IMR-90 (cell line): ENCODE data around the gene PSMC5. TPM values are rescaled to one million over a fixed set of nuclear protein-coding genes. Genes with fewer than 3 reads are reported as not detected.

ENCODE experiments used
- ATAC-seq: fragments of 200-7000 bp; cut with Tn5 transposase; 2 replicates; pipeline ENCODE4 v1.9.1; 2020; ENCODE audit warnings: low read depth, mild to moderate bottlenecking, moderate library complexity
- BruUV-seq: library from RNA; stranded (reverse); fragments of 400-500 nt; replicated peaks from 2 replicates; lab custom pipeline; 2021; lab: Mats Ljungman, UMichigan
- CTCF ChIA-PET: fragments of 300-600 bp; formaldehyde crosslinking; extraction: SDS; loops from one replicate; lab custom pipeline; 2021; ENCODE audit warnings: antibody characterized with exemption; lab: Yijun Ruan, JAX
- POLR2A ChIA-PET: fragments of 300-600 bp; sonication (Branson Sonifier 250); formaldehyde crosslinking; loops from one replicate; lab custom pipeline; 2022; ENCODE audit warnings: antibody characterized with exemption; ENCODE audit not compliant: unreplicated experiment; lab: Charles Lee
- DNase-seq: peaks from one replicate; pipeline ENCODE4 v3.0.0; 2013
- H2AFZ ChIP-seq: replicated peaks from 2 replicates; pipeline ENCODE3; 2013; ENCODE audit warnings: low read length, mild to moderate bottlenecking; ENCODE audit not compliant: poor library complexity
- H2AK5ac ChIP-seq: 2 replicates; pipeline ENCODE4 v1.6.1; 2013; ENCODE audit warnings: low read depth, low read length, inconsistent platforms
- H2AK9ac ChIP-seq: replicated peaks from 2 replicates; pipeline ENCODE3; 2013; ENCODE audit warnings: mild to moderate bottlenecking, low read depth, low read length, moderate library complexity; ENCODE audit not compliant: poor library complexity
- H2BK120ac ChIP-seq: 2 replicates; pipeline ENCODE4 v1.6.1; 2013; ENCODE audit warnings: low read depth, low read length, inconsistent platforms
- H2BK15ac ChIP-seq: 3 replicates; pipeline ENCODE4 v1.6.1; 2013; ENCODE audit warnings: low read depth, low read length, inconsistent platforms
- H2BK20ac ChIP-seq: 2 replicates; pipeline ENCODE4 v1.6.1; 2013; ENCODE audit warnings: low read depth, mild to moderate bottlenecking, inconsistent platforms, low read length, moderate library complexity
- H2BK5ac ChIP-seq: 2 replicates; pipeline ENCODE4 v1.6.1; 2013; ENCODE audit warnings: mild to moderate bottlenecking, low read depth, low read length, inconsistent platforms; ENCODE audit not compliant: poor library complexity, severe bottlenecking
- H3K14ac ChIP-seq: replicated peaks from 2 replicates; pipeline ENCODE4 v1.6.1; 2013; ENCODE audit warnings: low read depth, low read length, inconsistent platforms
- H3K18ac ChIP-seq: 2 replicates; pipeline ENCODE4 v1.6.1; 2013; ENCODE audit warnings: low read depth, low read length, control low read depth
- H3K23ac ChIP-seq: 2 replicates; pipeline ENCODE4 v1.6.1; 2013; ENCODE audit warnings: low read depth, low read length, inconsistent platforms
- H3K27ac ChIP-seq: 2 replicates; pipeline ENCODE4 v1.5.1; 2013; ENCODE audit warnings: mild to moderate bottlenecking, control low read depth, low read length; ENCODE audit not compliant: insufficient read depth
- H3K27me3 ChIP-seq: 2 replicates; pipeline ENCODE4 v1.6.1; 2013; ENCODE audit warnings: low read length; ENCODE audit not compliant: control insufficient read depth, insufficient read depth
- H3K36me3 ChIP-seq: 2 replicates; pipeline ENCODE4 v1.6.1; 2013; ENCODE audit warnings: low read length, mixed read lengths; ENCODE audit not compliant: control insufficient read depth, insufficient read depth
- H3K4ac ChIP-seq: 2 replicates; pipeline ENCODE4 v1.6.1; 2013; ENCODE audit warnings: low read depth, low read length, inconsistent platforms
- H3K4me1 ChIP-seq: 2 replicates; pipeline ENCODE4 v1.6.1; 2013; ENCODE audit warnings: low read length, mixed read lengths; ENCODE audit not compliant: control insufficient read depth, insufficient read depth
- H3K4me2 ChIP-seq: 2 replicates; pipeline ENCODE4 v1.6.1; 2013; ENCODE audit warnings: low read depth, mild to moderate bottlenecking, control low read depth, low read length, moderate library complexity
- H3K4me3 ChIP-seq: 2 replicates; pipeline ENCODE4 v1.5.1; 2013; ENCODE audit warnings: low read depth, mild to moderate bottlenecking, control low read depth, low read length, moderate library complexity; ENCODE audit not compliant: insufficient read depth
- H3K56ac ChIP-seq: 2 replicates; pipeline ENCODE4 v1.6.1; 2013; ENCODE audit warnings: low read length, inconsistent platforms; ENCODE audit not compliant: insufficient read depth; ENCODE audit errors: extremely low read depth
- H3K79me1 ChIP-seq, 2 experiments: 2 replicates each; pipeline ENCODE4 v1.6.1; 2013; ENCODE audit warnings: low read length in 2 of 2, inconsistent platforms in 1 of 2, low read depth in 1 of 2
- H3K9ac ChIP-seq: 2 replicates; pipeline ENCODE4 v1.6.1; 2013; ENCODE audit warnings: low read depth, low read length, control low read depth
- H3K9me1 ChIP-seq: 2 replicates; pipeline ENCODE4 v1.6.1; 2013; ENCODE audit warnings: low read length, inconsistent platforms; ENCODE audit not compliant: insufficient read depth
- H3K9me3 ChIP-seq: 2 replicates; pipeline ENCODE4 v1.6.1; 2013; ENCODE audit warnings: low read length; ENCODE audit not compliant: control insufficient read depth, insufficient read depth
- H4K20me1 ChIP-seq: 2 replicates; pipeline ENCODE4 v1.6.1; 2013; ENCODE audit warnings: low read length, inconsistent platforms; ENCODE audit not compliant: insufficient read depth
- H4K5ac ChIP-seq: 2 replicates; pipeline ENCODE4 v1.6.1; 2013; ENCODE audit warnings: mild to moderate bottlenecking, low read depth, low read length, control low read depth
- H4K8ac ChIP-seq, 2 experiments: 2 replicates each; pipeline ENCODE4 v1.6.1; 2013; ENCODE audit warnings: low read depth in 2 of 2, low read length in 2 of 2, control low read depth in 1 of 2, inconsistent platforms in 1 of 2
- H4K91ac ChIP-seq: 2 replicates; pipeline ENCODE4 v1.6.1; 2013; ENCODE audit warnings: low read depth, low read length, inconsistent platforms; ENCODE audit not compliant: insufficient read depth
- BHLHE40 ChIP-seq: fragments of 150-350 bp; IDR thresholded peaks from 2 replicates; pipeline ENCODE4 v1.6.1; 2016; ENCODE audit warnings: mild to moderate bottlenecking, low read depth, low read length
- CEBPB ChIP-seq: IDR thresholded peaks from 2 replicates; pipeline ENCODE4 v1.6.1; 2012; ENCODE audit warnings: low read depth, low read length, improper control_type of control experiment
- CHD1 ChIP-seq: IDR thresholded peaks from 2 replicates; pipeline ENCODE4 v1.6.1; 2012; ENCODE audit warnings: low read depth, low read length, improper control_type of control experiment
- CTCF ChIP-seq: conservative IDR thresholded peaks from 2 replicates; pipeline ENCODE4 v1.5.1; 2012; ENCODE audit warnings: mild to moderate bottlenecking, low read depth, low read length, improper control_type of control experiment
- ELK1 ChIP-seq: fragments of 150-350 bp; IDR thresholded peaks from 2 replicates; pipeline ENCODE4 v1.6.1; 2016; ENCODE audit warnings: low read depth, mild to moderate bottlenecking, low read length, moderate library complexity, borderline replicate concordance
- FOS ChIP-seq: fragments of 150-350 bp; IDR thresholded peaks from 2 replicates; pipeline ENCODE4 v1.6.1; 2016; ENCODE audit warnings: low read depth, low read length
- MAFK ChIP-seq: IDR thresholded peaks from 2 replicates; pipeline ENCODE4 v1.6.1; 2012; ENCODE audit warnings: low read depth, low read length, improper control_type of control experiment
- MAZ ChIP-seq: IDR thresholded peaks from 2 replicates; pipeline ENCODE4 v1.6.1; 2012; ENCODE audit warnings: low read depth, mild to moderate bottlenecking, low read length, improper control_type of control experiment, moderate library complexity, borderline replicate concordance
- MXI1 ChIP-seq: IDR thresholded peaks from 2 replicates; pipeline ENCODE4 v1.6.1; 2012; ENCODE audit warnings: low read depth, mild to moderate bottlenecking, low read length, moderate library complexity, borderline replicate concordance
- NFE2L2 ChIP-seq: fragments of 150-350 bp; IDR thresholded peaks from 2 replicates; pipeline ENCODE4 v1.6.1; 2016; ENCODE audit warnings: low read depth, mild to moderate bottlenecking, low read length
- POLR2A ChIP-seq: IDR thresholded peaks from 2 replicates; pipeline ENCODE4 v1.6.1; 2012; ENCODE audit warnings: mild to moderate bottlenecking, low read depth, low read length
- RAD21 ChIP-seq: IDR thresholded peaks from 2 replicates; pipeline ENCODE4 v1.6.1; 2012; ENCODE audit warnings: low read length, improper control_type of control experiment
- RCOR1 ChIP-seq: IDR thresholded peaks from 2 replicates; pipeline ENCODE4 v1.6.1; 2012; ENCODE audit warnings: mild to moderate bottlenecking, low read length, improper control_type of control experiment; ENCODE audit not compliant: insufficient replicate concordance
- RFX5 ChIP-seq: IDR thresholded peaks from 2 replicates; pipeline ENCODE4 v1.8.0; 2012; ENCODE audit warnings: low read depth, mild to moderate bottlenecking, low read length, moderate library complexity
- SMC3 ChIP-seq: fragments of 150-350 bp; IDR thresholded peaks from 2 replicates; pipeline ENCODE4 v1.6.1; 2016; ENCODE audit warnings: low read depth, mild to moderate bottlenecking, antibody characterized with exemption, low read length, moderate library complexity
- WGBS, 2 experiments: methylation state at CpG; one replicate each; pipeline versions ENCODE4 v1.1.5 to v1.1.7; 2013; ENCODE audit warnings: missing lambda C conversion rate in 2 of 2; ENCODE audit not compliant: insufficient read length in 1 of 2; ENCODE audit errors: extremely low coverage in 2 of 2; 5-methylcytosine and 5-hydroxymethylcytosine counted together
- dilution Hi-C: fragments of 300-500 bp; cut with HindIII; formaldehyde crosslinking; loops from one replicate; pipeline ENCODE4 v1.14.3; 2018; ENCODE audit warnings: low sequenced_read_pairs; ENCODE audit not compliant: unreplicated experiment
- in situ Hi-C: fragments of 300-500 bp; cut with MboI; formaldehyde crosslinking; loops from 3 replicates; pipeline ENCODE4 v1.14.3; 2019; ENCODE audit warnings: low sequenced_read_pairs, inconsistent platforms, mixed read lengths
- intact Hi-C: fragments of 100-400 bp; cut with micrococcal nuclease; formaldehyde crosslinking; loops from 2 replicates; pipeline ENCODE4 v1.10.0; 2022
- polyA plus RNA-seq, 3 experiments: library from polyadenylated mRNA; depleted of rRNA; stranded (reverse); fragments of >200 nt; gene quantifications; 2 replicates each; pipeline ENCODE4 v1.2.3, GENCODE V29; 2012; ENCODE audit warnings: low replicate concordance in 1 of 3
- total RNA-seq: library from RNA; depleted of rRNA; stranded (reverse); fragments of >200 nt; gene quantifications from 2 replicates; pipeline ENCODE4 v1.2.3, GENCODE V29; 2012
- TF ChIP-seq, protein P1 (sequence below): fragments of 150-350 bp; IDR thresholded peaks from 2 replicates; pipeline ENCODE4 v1.6.1; 2017; ENCODE audit warnings: mild to moderate bottlenecking, antibody characterized with exemption, low read length, low read depth

Gene PSMC5
- total and polyA plus RNA-seq, 2 of the 4 experiments (the other 2 are of a cell fraction), result 105 to 165 TPM

DNA sequence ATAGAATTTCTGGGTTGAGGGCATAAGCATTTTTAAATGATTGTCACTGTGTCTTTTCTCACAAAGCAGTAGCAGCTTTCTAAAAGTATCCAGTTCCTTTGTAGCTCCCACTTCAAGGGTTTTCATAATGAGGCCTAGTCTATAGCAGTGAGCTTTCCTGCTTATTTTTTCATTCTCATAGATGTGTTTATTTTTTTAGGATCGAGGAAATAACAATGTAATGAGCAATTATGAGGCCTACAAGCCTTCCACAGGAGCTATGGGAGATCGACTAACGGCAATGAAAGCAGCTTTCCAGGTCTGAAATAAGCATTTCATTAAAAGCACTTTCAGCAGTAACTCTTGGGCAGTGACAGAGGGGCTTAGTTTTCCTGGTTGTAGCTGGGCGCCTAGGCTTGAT, 10.6 kb upstream of the PSMC5 start:
- no peak overlapping the region for H3K4me3 ChIP-seq
- no peak overlapping the region; the same call in 2 of the 3 replicates for H2BK15ac ChIP-seq
- 0 out of 2 replicates have a peak overlapping the region, but pooled peaks have one; percentile 76 for H2AK5ac ChIP-seq
- intact Hi-C loops, result no loop called here
- H2AK9ac ChIP-seq, result peak overlapping the region; percentile 20
- H2BK20ac ChIP-seq, result no peak overlapping the region
- POLR2A ChIA-PET, result interaction anchor here (0.6 kb wide), 2 partner anchors 17 to 19 kb away, joined by 3 read pairs; no protein-coding TSS in a partner anchor
- H3K27ac ChIP-seq, result peak overlapping the region; percentile 68
- peaks cover 81% of the 10 kb centered on the region for H3K36me3 ChIP-seq
- no peaks in the 10 kb centered on the region for H3K9me3 ChIP-seq
- in situ Hi-C loops, result no loop called here
- H4K8ac ChIP-seq, result peak overlapping the region in 1 of 2 experiments; percentile 65; a peak in 2 of 4 replicates
- H3K4me1 ChIP-seq, result peaks cover 20% of the 10 kb centered on the region
- peaks cover 26% of the 10 kb centered on the region for H4K20me1 ChIP-seq
- no peaks in the 10 kb centered on the region for H3K27me3 ChIP-seq
- dilution Hi-C loops, result no loop called here
- H4K5ac ChIP-seq, result peak overlapping the region; percentile 43; the same call in 1 of the 2 replicates
- peak; percentile 83 for ATAC-seq
- BruUV-seq, result no TSS peak
- H2AFZ ChIP-seq, result no peak overlapping the region
- peak overlapping the region; percentile 53 for H4K91ac ChIP-seq
- H2BK120ac ChIP-seq, result peak overlapping the region; percentile 66; the same call in 1 of the 2 replicates
- H3K18ac ChIP-seq, result no peak overlapping the region; the same call in 1 of the 2 replicates
- H3K4me2 ChIP-seq, result peak overlapping the region; percentile 78
- CTCF ChIA-PET, result interaction anchor here (1.4 kb wide), 1 partner anchor 18 kb away, joined by 5 read pairs; no protein-coding TSS in a partner anchor
- 60% methylated on average over 3 of the region's 4 CpGs; no CpG with 5 or more reads in 1 of the 2 experiments for WGBS, 2 experiments
- peak overlapping the region; percentile 87 for H2BK5ac ChIP-seq
- H3K79me1 ChIP-seq, result peaks cover 37 to 64% of the 10 kb centered on the region in 2 experiments
- H3K23ac ChIP-seq, result peak overlapping the region; percentile 59; the same call in 1 of the 2 replicates
- peak; percentile 81 for DNase-seq
- TF ChIP-seq CHD1 (no peak), MXI1 (no peak), CEBPB (no peak), RCOR1 (no peak), ELK1 (no peak), MAZ (no peak), FOS (no peak), MAFK (no peak), BHLHE40 (no peak), RFX5 (no peak), RAD21 (no peak), CTCF (no peak), SMC3 (no peak), NFE2L2 (no peak), POLR2A (no peak)
- TF ChIP-seq, protein P1, sequence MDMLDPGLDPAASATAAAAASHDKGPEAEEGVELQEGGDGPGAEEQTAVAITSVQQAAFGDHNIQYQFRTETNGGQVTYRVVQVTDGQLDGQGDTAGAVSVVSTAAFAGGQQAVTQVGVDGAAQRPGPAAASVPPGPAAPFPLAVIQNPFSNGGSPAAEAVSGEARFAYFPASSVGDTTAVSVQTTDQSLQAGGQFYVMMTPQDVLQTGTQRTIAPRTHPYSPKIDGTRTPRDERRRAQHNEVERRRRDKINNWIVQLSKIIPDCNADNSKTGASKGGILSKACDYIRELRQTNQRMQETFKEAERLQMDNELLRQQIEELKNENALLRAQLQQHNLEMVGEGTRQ, result no peak
- H3K9ac ChIP-seq, result peak overlapping the region; percentile 46; the same call in 1 of the 2 replicates
- H3K9me1 ChIP-seq, result peaks cover 15% of the 10 kb centered on the region
- H3K14ac ChIP-seq, result peak overlapping the region; percentile 42
- H3K56ac ChIP-seq, result peak overlapping the region; percentile 62
- H3K4ac ChIP-seq, result peak overlapping the region; percentile 73
